ENCODE measurements around the gene ABCA6. TPM values are rescaled to one million over a fixed set of nuclear protein-coding genes. Genes with fewer than 3 reads are reported as not detected.

Gene ABCA6
- total RNA-seq, 1 donor from 2014 or later = 0.31 TPM

GRCh38 chr17:69044371-69044770, 97.3 kb downstream of the ABCA6 start:
- Mint-ChIP-seq H3K4me3 (ENCODE audit: low read depth) (no peak overlapping the region), H3K4me1 (ENCODE audit: low read depth) (peaks cover 11% of the 10 kb centered on the region)
- TF ChIP-seq CTCF (IDR thresholded peaks at IDR 0.05; ENCODE audit: unreplicated experiment) = no peak

GRCh38 chr17:69043098-69043734, 98.5 kb downstream of the ABCA6 start:
- H3K4me1 Mint-ChIP-seq (ENCODE audit: low read depth) = peaks cover 11% of the 10 kb centered on the region
- peaks cover 34% of the 10 kb centered on the region for H3K9me3 Mint-ChIP-seq (ENCODE audit: low read depth)
- TF ChIP-seq CTCF (IDR thresholded peaks at IDR 0.05; ENCODE audit: unreplicated experiment) = no peak
- peaks cover 11% of the 10 kb centered on the region for H3K36me3 Mint-ChIP-seq (ENCODE audit: insufficient read depth)
- no peak overlapping the region for H3K27ac Mint-ChIP-seq
- no peaks in the 10 kb centered on the region for H3K27me3 Mint-ChIP-seq
- DNase-seq (ENCODE audit: low spot score, unreplicated experiment) = no peak
- H3K4me3 Mint-ChIP-seq (ENCODE audit: low read depth) = no peak overlapping the region

More at GRCh38 chr17:69044371-69044770, 97.3 kb downstream of the ABCA6 start:
- Mint-ChIP-seq H3K27me3 (no peaks in the 10 kb centered on the region), H3K9me3 (ENCODE audit: low read depth) (peaks cover 33% of the 10 kb centered on the region), H3K36me3 (ENCODE audit: insufficient read depth) (peaks cover 14% of the 10 kb centered on the region), H3K27ac (no peak overlapping the region)
- no peak for DNase-seq (ENCODE audit: low spot score, unreplicated experiment)

GRCh38 chr17:69042308-69042707, 99.4 kb downstream of the ABCA6 start:
- H3K27me3 Mint-ChIP-seq = no peaks in the 10 kb centered on the region
- peaks cover 4% of the 10 kb centered on the region for H3K4me1 Mint-ChIP-seq (ENCODE audit: low read depth)
- TF ChIP-seq CTCF (IDR thresholded peaks at IDR 0.05; ENCODE audit: unreplicated experiment) = no peak
- DNase-seq (ENCODE audit: low spot score, unreplicated experiment) = no peak
- no peak overlapping the region for H3K4me3 Mint-ChIP-seq (ENCODE audit: low read depth)
- H3K9me3 Mint-ChIP-seq (ENCODE audit: low read depth) = peaks cover 35% of the 10 kb centered on the region
- peak overlapping the region; percentile 5 for H3K27ac Mint-ChIP-seq
- H3K36me3 Mint-ChIP-seq (ENCODE audit: insufficient read depth) = peaks cover 12% of the 10 kb centered on the region

- no peak overlapping the region for H3K4me3 Mint-ChIP-seq (ENCODE audit: low read depth)
- no peaks in the 10 kb centered on the region for H3K36me3 Mint-ChIP-seq (ENCODE audit: insufficient read depth)
- H3K27me3 Mint-ChIP-seq = no peaks in the 10 kb centered on the region
- H3K9me3 Mint-ChIP-seq (ENCODE audit: low read depth) = peaks cover 7% of the 10 kb centered on the region
- no peak for TF ChIP-seq CTCF (IDR thresholded peaks at IDR 0.05; ENCODE audit: unreplicated experiment)
- H3K27ac Mint-ChIP-seq = no peak overlapping the region
- H3K4me1 Mint-ChIP-seq (ENCODE audit: low read depth) = peaks cover 7% of the 10 kb centered on the region
- no peak for DNase-seq (ENCODE audit: low spot score, unreplicated experiment)
These were observed 109.9 kb downstream of the ABCA6 start for GRCh38 chr17:69031839-69032238.

GRCh38 chr17:69030169-69030568, 111.5 kb downstream of the ABCA6 start:
- no peak for TF ChIP-seq CTCF (IDR thresholded peaks at IDR 0.05; ENCODE audit: unreplicated experiment)
- H3K4me1 Mint-ChIP-seq (ENCODE audit: low read depth) = peaks cover 7% of the 10 kb centered on the region
- DNase-seq (ENCODE audit: low spot score, unreplicated experiment) = no peak

More at GRCh38 chr17:69030169-69030568, 111.5 kb downstream of the ABCA6 start:
- no peaks in the 10 kb centered on the region for H3K27me3 Mint-ChIP-seq
- no peaks in the 10 kb centered on the region for H3K36me3 Mint-ChIP-seq (ENCODE audit: insufficient read depth)
- H3K27ac Mint-ChIP-seq = no peak overlapping the region
- peaks cover 3% of the 10 kb centered on the region for H3K9me3 Mint-ChIP-seq (ENCODE audit: low read depth)
- H3K4me3 Mint-ChIP-seq (ENCODE audit: low read depth) = no peak overlapping the region

Small RNA genes lying within 50 kb of the gene (microRNA-seq; reads per million reads assigned to microRNA genes)
- gene MIR4524A (ENCODE audit: borderline number of aligned reads, unreplicated experiment) (not detected), gene MIR4524B (ENCODE audit: borderline number of aligned reads, unreplicated experiment) (not detected)

Other genes with a start within 250 kb of the ABCA6 start
- gene ABCA8, start 186.5 kb downstream of the ABCA6 start, total RNA-seq = 0.31 and 0.44 TPM in 2 replicates
- 0.11 and 0.14 TPM in 2 replicates for gene ABCA9, start 81.0 kb downstream of the ABCA6 start, total RNA-seq
- gene ABCA10, start 86.9 kb upstream of the ABCA6 start, total RNA-seq = 0.17 and 0.44 TPM in 2 replicates
- 10.9 and 12.7 TPM in 2 replicates for gene ABCA5, start 185.2 kb upstream of the ABCA6 start, total RNA-seq